HG03521 (cell line): ENCODE data around the gene PACRG.

Experiments used
- ATAC-seq: cut with Tn5 transposase; IDR thresholded peaks from one replicate; pipeline ENCODE4 v1.9.1; 2021; ENCODE audit warnings: mild to moderate bottlenecking, moderate library complexity; ENCODE audit not compliant: unreplicated experiment

The PACRG gene

GRCh38 chr6:162862462-162862861 lies 134.7 kb downstream of the PACRG start:
- no peak for ATAC-seq

- no peak for ATAC-seq
These were observed 135.2 kb downstream of the PACRG start for GRCh38 chr6:162862941-162863340.

GRCh38 chr6:162863821-162864220 lies 136.0 kb downstream of the PACRG start:
- ATAC-seq: no peak

GRCh38 chr6:162864911-162865310 lies 137.1 kb downstream of the PACRG start:
- ATAC-seq: no peak

- no peak for ATAC-seq
These were observed 138.9 kb downstream of the PACRG start for GRCh38 chr6:162866656-162867055.

- ATAC-seq: no peak
These were observed 140.6 kb downstream of the PACRG start for GRCh38 chr6:162868397-162868796.

GRCh38 chr6:162871966-162872365 lies 144.2 kb downstream of the PACRG start:
- no peak for ATAC-seq

- no peak for ATAC-seq
These were observed 145.8 kb downstream of the PACRG start for GRCh38 chr6:162873537-162873936.

- no peak for ATAC-seq
These were observed 147.3 kb downstream of the PACRG start for GRCh38 chr6:162875070-162875469.

- no peak for ATAC-seq
These were observed 155.2 kb downstream of the PACRG start for GRCh38 chr6:162882801-162883481.

- ATAC-seq: no peak
These were observed 160.4 kb downstream of the PACRG start for GRCh38 chr6:162887981-162888689.

GRCh38 chr6:162889303-162889702 lies 161.5 kb downstream of the PACRG start:
- ATAC-seq: no peak

GRCh38 chr6:162898011-162898410 lies 170.2 kb downstream of the PACRG start:
- ATAC-seq: no peak

GRCh38 chr6:162899148-162899547 lies 171.4 kb downstream of the PACRG start:
- no peak for ATAC-seq

- ATAC-seq: no peak
These were observed 172.7 kb downstream of the PACRG start for GRCh38 chr6:162900503-162900902.

- no peak for ATAC-seq
These were observed 176.4 kb downstream of the PACRG start for GRCh38 chr6:162904069-162904663.

- no peak for ATAC-seq
These were observed 178.7 kb downstream of the PACRG start for GRCh38 chr6:162906479-162906878.

- ATAC-seq: no peak
These were observed 180.2 kb downstream of the PACRG start for GRCh38 chr6:162907876-162908481.

GRCh38 chr6:162913206-162913605 lies 185.4 kb downstream of the PACRG start:
- no peak for ATAC-seq

- ATAC-seq: no peak
These were observed 189.7 kb downstream of the PACRG start for GRCh38 chr6:162917506-162917905.

GRCh38 chr6:162921062-162921461 lies 193.3 kb downstream of the PACRG start:
- ATAC-seq: no peak
